Measurements from ENCODE around the gene KCNIP2. TPM values are rescaled to one million over a fixed set of nuclear protein-coding genes. Genes with fewer than 3 reads are reported as not detected.
A peak's percentile ranks its signal among the peaks of the same experiment; 100 is the strongest.

Gene KCNIP2
- total and polyA plus RNA-seq, 2 experiments from 2014 or later, result 0.15 to 0.22 TPM

DNA sequence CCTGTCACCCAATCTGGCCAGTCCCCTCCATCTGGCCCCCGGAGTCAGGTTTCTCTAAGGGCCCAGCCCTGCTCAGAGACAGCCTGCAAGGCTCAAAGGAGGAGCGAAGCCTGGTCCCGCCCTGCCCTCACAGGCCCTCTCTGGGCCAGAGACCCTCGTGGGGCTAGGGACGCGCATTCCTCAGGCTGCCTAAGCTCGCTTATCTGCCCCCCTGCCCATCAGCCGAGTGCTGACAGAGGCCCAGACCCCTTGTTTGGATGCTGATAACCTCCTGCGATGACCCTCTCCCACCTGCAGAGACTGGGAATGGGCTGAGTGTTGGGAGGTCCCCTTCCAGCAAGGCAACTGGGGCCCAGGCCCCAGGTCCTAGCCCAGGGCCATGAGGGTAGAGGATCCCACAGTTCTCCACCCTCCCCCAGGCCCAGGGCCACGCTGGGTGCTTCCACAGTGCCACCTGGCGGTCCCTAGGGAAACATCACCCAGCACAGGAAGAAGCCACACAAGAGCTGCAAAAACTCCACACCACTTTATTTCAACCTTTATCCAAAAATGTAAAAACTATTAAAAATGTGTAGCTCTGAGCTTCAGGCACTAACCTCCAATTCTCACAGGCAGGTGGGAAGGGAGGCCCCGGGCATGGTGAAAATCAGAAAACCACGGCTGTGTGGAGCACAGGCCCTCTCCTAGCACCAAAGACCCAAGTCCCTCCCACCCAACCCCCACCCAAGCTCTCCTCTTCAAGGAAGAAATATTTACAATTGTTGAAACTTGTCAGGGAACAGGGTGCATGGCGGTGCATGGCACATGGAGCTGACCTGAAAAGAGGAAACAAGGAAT is 62.6 kb downstream of the KCNIP2 start:
- DNase-seq, result peak; percentile 79
- Histone ChIP-seq H3K27me3 (replicated peaks; ENCODE audit: insufficient read depth) (no peaks in the 10 kb centered on the region), H3K9ac (no peak overlapping the region), H3K4me2 (ENCODE audit: unreplicated experiment) (no peak overlapping the region), H4K20me1 (ENCODE audit: insufficient read depth) (no peaks in the 10 kb centered on the region), H3K36me3 (ENCODE audit: low read depth) (peaks cover 17% of the 10 kb centered on the region), H3K9me3 (ENCODE audit: low read depth) (no peaks in the 10 kb centered on the region), H3F3A (ENCODE audit: insufficient read depth) (peaks cover 33% of the 10 kb centered on the region), H3K4me3 (no peak overlapping the region), H2AFZ (no peak overlapping the region), H3K79me2 (ENCODE audit: insufficient read depth) (0 out of 2 replicates have a peak, but pooled peaks cover 15% of the 10 kb centered on the region), H3K4me1 (ENCODE audit: insufficient read depth) (peaks cover 8% of the 10 kb centered on the region; the same call in 1 of the 2 replicates), H3K9me2 (ENCODE audit: insufficient read depth) (no peaks in the 10 kb centered on the region), H3K27ac (no peak overlapping the region)
- 64 to 69% methylated on average over 14 of the region's 14 CpGs for WGBS, 2 experiments (ENCODE audit: low coverage in 1 of 2, low lambda C conversion rate in 2 of 2, missing lambda C conversion rate in 2 of 2)
- in situ Hi-C loops (cut with MboI), result loop anchor here (10.0 kb wide), 1 partner anchor 176 kb away; no protein-coding TSS in a partner anchor
- TF ChIP-seq EZH2 (IDR thresholded peaks at IDR 0.05; ENCODE audit: insufficient read depth, poor library complexity, severe bottlenecking) (no peak), EZH2phosphoT487 (IDR thresholded peaks at IDR 0.05; ENCODE audit: insufficient read depth, low read depth) (no peak)

DNA sequence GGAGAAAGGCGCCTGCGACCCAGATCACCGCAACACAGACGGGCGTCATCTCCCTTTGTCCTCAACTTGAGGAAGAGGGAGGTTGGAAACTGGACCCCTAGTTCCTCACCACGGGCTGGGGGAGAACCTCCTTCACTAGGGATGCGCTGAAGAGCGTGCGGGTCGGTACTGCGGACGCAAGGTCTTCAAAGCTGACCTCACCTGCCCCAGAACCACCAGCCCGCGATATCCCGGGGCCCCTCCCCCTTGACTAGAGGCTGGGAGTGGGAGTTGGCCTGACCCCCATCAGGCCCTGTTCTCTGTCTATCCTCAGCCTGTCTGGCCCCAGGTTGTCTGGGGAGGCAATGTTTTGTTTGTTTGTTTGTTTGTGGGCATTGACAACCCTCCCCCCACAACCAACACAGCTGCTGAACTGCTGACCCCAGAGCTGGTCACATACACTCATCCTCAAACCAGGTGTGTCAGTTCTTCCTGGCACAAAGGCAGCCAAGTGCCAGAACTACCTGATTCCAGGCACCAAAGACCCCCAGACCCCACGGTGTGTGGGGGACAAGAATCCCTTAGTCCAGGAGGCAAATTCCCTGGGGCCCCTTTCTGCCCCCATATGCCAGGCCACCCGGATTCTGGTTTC is 63.3 kb downstream of the KCNIP2 start:
- H3K4me3 ChIP-seq, result peak overlapping the region; percentile 54
- in situ Hi-C loops (cut with MboI), result loop anchor here (10.0 kb wide), 1 partner anchor 176 kb away; no protein-coding TSS in a partner anchor
- TF ChIP-seq EZH2phosphoT487 (IDR thresholded peaks at IDR 0.05; ENCODE audit: insufficient read depth, low read depth) (no peak), EZH2 (IDR thresholded peaks at IDR 0.05; ENCODE audit: insufficient read depth, poor library complexity, severe bottlenecking) (no peak)

DNA sequence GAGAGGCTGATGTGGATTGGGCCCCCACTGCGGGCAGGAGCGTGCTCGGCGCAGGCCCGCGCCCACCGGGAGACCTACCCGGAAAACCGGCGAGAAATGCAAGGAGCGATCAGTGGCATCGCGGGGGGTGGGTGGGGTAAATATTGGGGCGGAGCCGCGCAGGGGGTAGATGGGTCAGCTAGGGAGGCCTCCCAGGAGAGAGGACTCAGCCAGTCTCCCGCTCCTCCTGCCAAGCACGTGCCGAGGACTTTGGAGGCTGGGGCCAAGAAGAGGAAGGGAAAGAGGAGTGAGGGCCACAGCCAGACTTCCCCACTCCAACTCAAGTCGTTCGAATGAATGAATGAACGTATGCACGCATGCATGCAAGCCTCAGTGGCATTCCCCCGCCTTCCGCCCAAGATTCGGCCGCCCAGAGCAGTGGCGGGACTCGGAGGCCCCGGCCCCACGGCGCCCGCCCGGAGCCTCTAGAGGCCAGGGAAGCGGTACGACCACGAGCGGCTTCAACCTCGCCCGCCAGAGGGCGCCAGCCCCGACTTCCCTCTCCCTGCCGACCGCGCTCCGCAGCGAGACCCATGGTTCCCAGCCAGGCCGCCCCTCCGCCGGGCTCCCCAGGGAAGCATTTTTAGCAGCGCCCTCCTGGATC is 63.9 kb downstream of the KCNIP2 start:
- in situ Hi-C loops (cut with MboI), result loop anchor here (10.0 kb wide), 1 partner anchor 175 kb away; no protein-coding TSS in a partner anchor
- H3K4me3 ChIP-seq, result peak overlapping the region; percentile 54
- H3K9me2 ChIP-seq (ENCODE audit: insufficient read depth), result no peaks in the 10 kb centered on the region
- peak; percentile 81 for DNase-seq
- H4K20me1 ChIP-seq (ENCODE audit: insufficient read depth), result no peaks in the 10 kb centered on the region
- WGBS, 2 experiments (ENCODE audit: low coverage in 1 of 2, low lambda C conversion rate in 2 of 2, missing lambda C conversion rate in 2 of 2), result 2 to 4% methylated on average over 44 to 47 of the region's 51 CpGs
- no peak overlapping the region for H3K27ac ChIP-seq
- peak overlapping the region; percentile 54 for H3K4me2 ChIP-seq (ENCODE audit: unreplicated experiment)
- peaks cover 3% of the 10 kb centered on the region; the same call in 1 of the 2 replicates for H3K36me3 ChIP-seq (ENCODE audit: low read depth)
- peak overlapping the region; percentile 45 for H2AFZ ChIP-seq
- no peaks in the 10 kb centered on the region for H3K9me3 ChIP-seq (ENCODE audit: low read depth)
- TF ChIP-seq EZH2 (IDR thresholded peaks at IDR 0.05; ENCODE audit: insufficient read depth, poor library complexity, severe bottlenecking), result peak; percentile 51
- TF ChIP-seq EZH2phosphoT487 (IDR thresholded peaks at IDR 0.05; ENCODE audit: insufficient read depth, low read depth), result no peak
- H3F3A ChIP-seq (ENCODE audit: insufficient read depth), result peaks cover 19% of the 10 kb centered on the region
- H3K4me1 ChIP-seq (ENCODE audit: insufficient read depth), result peaks cover 8% of the 10 kb centered on the region; the same call in 1 of the 2 replicates
- H3K27me3 ChIP-seq (replicated peaks; ENCODE audit: insufficient read depth), result peaks cover 8% of the 10 kb centered on the region
- H3K9ac ChIP-seq, result no peak overlapping the region
- 0 out of 2 replicates have a peak, but pooled peaks cover 1% of the 10 kb centered on the region for H3K79me2 ChIP-seq (ENCODE audit: insufficient read depth)

More for the DNA sequence above, 63.3 kb downstream of the KCNIP2 start:
- Histone ChIP-seq H3K79me2 (ENCODE audit: insufficient read depth) (0 out of 2 replicates have a peak, but pooled peaks cover 8% of the 10 kb centered on the region), H3K36me3 (ENCODE audit: low read depth) (peaks cover 10% of the 10 kb centered on the region; the same call in 1 of the 2 replicates), H3K4me2 (ENCODE audit: unreplicated experiment) (peak overlapping the region; percentile 54), H3K27me3 (replicated peaks; ENCODE audit: insufficient read depth) (peaks cover 1% of the 10 kb centered on the region; the same call in 1 of the 2 replicates), H4K20me1 (ENCODE audit: insufficient read depth) (no peaks in the 10 kb centered on the region), H3F3A (ENCODE audit: insufficient read depth) (peaks cover 26% of the 10 kb centered on the region), H3K9me2 (ENCODE audit: insufficient read depth) (no peaks in the 10 kb centered on the region), H3K9ac (no peak overlapping the region), H3K9me3 (ENCODE audit: low read depth) (no peaks in the 10 kb centered on the region), H3K27ac (no peak overlapping the region), H3K4me1 (ENCODE audit: insufficient read depth) (peaks cover 8% of the 10 kb centered on the region; the same call in 1 of the 2 replicates), H2AFZ (0 out of 2 replicates have a peak overlapping the region, but pooled peaks have one; percentile 45)
- WGBS, 2 experiments (ENCODE audit: low coverage in 1 of 2, low lambda C conversion rate in 2 of 2, missing lambda C conversion rate in 2 of 2), result 29 to 32% methylated on average over 15 to 17 of the region's 17 CpGs
- no peak for DNase-seq

All from GM23248 (cell line).